ENCODE measurements around the gene ATP8A1.
A peak's percentile ranks its signal among the peaks of the same experiment; 100 is the strongest.

ATP8A1 gene

DNA sequence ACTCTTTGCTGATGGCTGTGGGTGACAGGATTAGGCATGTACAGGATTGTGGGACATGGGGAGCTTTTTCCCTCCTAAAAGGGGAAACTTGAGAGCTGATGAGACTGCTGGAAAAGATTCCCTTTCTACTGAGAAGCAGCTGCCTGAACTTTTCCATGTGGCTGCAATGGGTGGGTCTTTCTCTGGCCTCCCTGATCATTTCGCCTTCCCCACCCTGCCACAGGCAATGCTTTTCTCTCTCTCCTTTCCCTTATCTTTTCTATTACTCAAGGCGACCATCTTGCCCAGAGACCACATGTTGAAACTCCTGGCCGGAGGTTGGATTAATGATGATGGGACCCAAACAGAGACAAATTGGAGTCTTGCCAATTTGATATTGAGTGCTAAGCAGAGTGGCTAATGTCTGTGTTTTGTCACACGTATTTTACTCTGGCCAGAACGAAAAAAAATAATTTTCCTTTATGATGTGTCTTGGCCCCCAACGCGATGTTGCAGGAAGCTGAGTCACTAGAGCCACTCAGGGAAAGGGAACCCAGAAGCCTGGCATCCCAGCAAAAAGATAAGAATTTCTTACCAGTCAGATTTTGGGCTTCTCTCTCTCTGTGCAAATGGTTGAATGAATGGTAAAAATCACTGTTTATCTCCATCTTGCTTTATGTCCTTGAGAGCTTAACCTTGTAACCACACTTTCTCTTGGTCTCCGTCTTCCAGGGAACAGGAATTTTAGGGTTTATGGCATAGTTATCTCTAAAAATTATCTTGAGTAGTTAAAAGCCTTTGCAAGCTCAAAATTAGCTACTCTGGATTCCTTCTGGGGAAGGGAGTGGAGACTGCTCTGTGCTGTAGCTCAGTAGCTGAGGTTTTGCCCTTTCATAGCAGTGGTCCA, 19.4 kb upstream of the ATP8A1 start:
- no peak overlapping the region for H3K27ac ChIP-seq
- TF ChIP-seq POLR2AphosphoS5 (IDR thresholded peaks at IDR 0.05; ENCODE audit: borderline replicate concordance, low read depth, low read length) (no peak), EZH2 (IDR thresholded peaks at IDR 0.05) (no peak), FOXP2 (optimal IDR thresholded peaks at IDR 0.05; ENCODE audit: control extremely low read depth, extremely low read length, insufficient read depth) (no peak)
- no peak for DNase-seq (ENCODE audit: low read depth, low spot score)
- H3K9me3 ChIP-seq (ENCODE audit: low read depth, low read length), result no peaks in the 10 kb centered on the region
- H3K36me3 ChIP-seq (ENCODE audit: insufficient read depth, low read length), result no peaks in the 10 kb centered on the region
- H3K4me3 ChIP-seq, result no peak overlapping the region
- H3K9ac ChIP-seq (ENCODE audit: insufficient read length), result no peak overlapping the region

- H3K36me3 ChIP-seq (ENCODE audit: insufficient read depth, low read length), result no peaks in the 10 kb centered on the region
- H3K9ac ChIP-seq (ENCODE audit: insufficient read length), result no peak overlapping the region
- H3K27ac ChIP-seq, result no peak overlapping the region
- no peak for DNase-seq (ENCODE audit: low read depth, low spot score)
- H3K4me3 ChIP-seq, result no peak overlapping the region
- no peaks in the 10 kb centered on the region for H3K9me3 ChIP-seq (ENCODE audit: low read depth, low read length)
- no peak for TF ChIP-seq FOXP2 (optimal IDR thresholded peaks at IDR 0.05; ENCODE audit: control extremely low read depth, extremely low read length, insufficient read depth)
- TF ChIP-seq POLR2AphosphoS5 (IDR thresholded peaks at IDR 0.05; ENCODE audit: borderline replicate concordance, low read depth, low read length), result no peak
- no peak for TF ChIP-seq EZH2 (IDR thresholded peaks at IDR 0.05)
Observed at GRCh38 chr4:42673082-42673425, 16.1 kb upstream of the ATP8A1 start.

- Histone ChIP-seq H3K27ac (no peak overlapping the region), H3K36me3 (ENCODE audit: insufficient read depth, low read length) (no peaks in the 10 kb centered on the region), H3K9me3 (ENCODE audit: low read depth, low read length) (no peaks in the 10 kb centered on the region), H3K4me3 (no peak overlapping the region), H3K9ac (ENCODE audit: insufficient read length) (no peak overlapping the region)
- DNase-seq (ENCODE audit: low read depth, low spot score), result no peak
- TF ChIP-seq FOXP2 (optimal IDR thresholded peaks at IDR 0.05; ENCODE audit: control extremely low read depth, extremely low read length, insufficient read depth) (no peak), POLR2AphosphoS5 (IDR thresholded peaks at IDR 0.05; ENCODE audit: borderline replicate concordance, low read depth, low read length) (no peak), EZH2 (IDR thresholded peaks at IDR 0.05) (no peak)
Observed at GRCh38 chr4:42672359-42673081, 15.6 kb upstream of the ATP8A1 start.

GRCh38 chr4:42671431-42672194, 14.7 kb upstream of the ATP8A1 start:
- no peak for DNase-seq (ENCODE audit: low read depth, low spot score)
- Histone ChIP-seq H3K27ac (no peak overlapping the region), H3K9ac (ENCODE audit: insufficient read length) (no peak overlapping the region)

DNA sequence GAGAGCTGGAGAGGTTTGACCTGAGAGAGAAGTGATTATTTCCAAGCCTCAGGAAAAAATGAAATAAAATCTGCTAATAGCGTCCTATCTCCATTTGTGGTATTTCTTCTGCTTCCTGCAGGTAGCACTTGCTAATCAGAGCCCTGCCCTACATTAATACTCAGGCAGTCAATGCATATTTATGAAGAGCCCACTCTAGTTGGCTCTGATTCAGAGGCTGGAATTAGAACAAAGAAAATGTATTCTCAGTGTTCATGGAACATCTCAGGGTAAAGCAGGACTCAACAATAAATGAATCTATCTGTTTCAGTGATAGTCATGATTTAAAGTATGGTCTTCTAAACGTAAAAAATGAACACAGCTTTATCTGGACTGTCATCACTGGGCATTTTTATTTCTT, 1.4 kb upstream of the ATP8A1 start:
- H3K9me3 ChIP-seq (ENCODE audit: low read depth, low read length), result no peaks in the 10 kb centered on the region
- DNase-seq (ENCODE audit: low read depth, low spot score), result no peak
- H3K4me3 ChIP-seq, result peak overlapping the region; percentile 88
- no peaks in the 10 kb centered on the region for H3K36me3 ChIP-seq (ENCODE audit: insufficient read depth, low read length)
- TF ChIP-seq POLR2AphosphoS5 (IDR thresholded peaks at IDR 0.05; ENCODE audit: borderline replicate concordance, low read depth, low read length) (no peak; the same call in 1 of the 2 replicates), FOXP2 (optimal IDR thresholded peaks at IDR 0.05; ENCODE audit: control extremely low read depth, extremely low read length, insufficient read depth) (no peak), EZH2 (IDR thresholded peaks at IDR 0.05) (no peak)
- H3K27ac ChIP-seq, result no peak overlapping the region
- H3K9ac ChIP-seq (ENCODE audit: insufficient read length), result peak overlapping the region; percentile 96

More at GRCh38 chr4:42671431-42672194, 14.7 kb upstream of the ATP8A1 start:
- Histone ChIP-seq H3K9me3 (ENCODE audit: low read depth, low read length) (no peaks in the 10 kb centered on the region), H3K4me3 (no peak overlapping the region), H3K36me3 (ENCODE audit: insufficient read depth, low read length) (no peaks in the 10 kb centered on the region)
- TF ChIP-seq POLR2AphosphoS5 (IDR thresholded peaks at IDR 0.05; ENCODE audit: borderline replicate concordance, low read depth, low read length), result no peak
- TF ChIP-seq EZH2 (IDR thresholded peaks at IDR 0.05), result no peak
- no peak for TF ChIP-seq FOXP2 (optimal IDR thresholded peaks at IDR 0.05; ENCODE audit: control extremely low read depth, extremely low read length, insufficient read depth)

DNA sequence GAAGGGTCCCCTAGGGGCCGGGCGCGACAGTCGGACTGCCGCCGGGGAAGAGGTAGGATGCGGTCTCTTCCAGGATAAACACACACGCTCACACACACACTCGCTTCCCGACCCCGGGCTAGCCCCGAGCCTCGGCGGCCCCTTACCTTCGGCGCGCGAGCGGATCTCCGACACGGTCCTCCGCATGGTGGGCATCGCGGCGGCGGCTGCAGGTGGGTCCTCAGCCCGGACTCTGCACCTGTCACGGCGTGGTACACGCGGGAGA, 294 bp downstream of the ATP8A1 start:
- no peak for TF ChIP-seq POLR2AphosphoS5 (IDR thresholded peaks at IDR 0.05; ENCODE audit: borderline replicate concordance, low read depth, low read length)
- no peak for TF ChIP-seq EZH2 (IDR thresholded peaks at IDR 0.05)
- TF ChIP-seq FOXP2 (optimal IDR thresholded peaks at IDR 0.05; ENCODE audit: control extremely low read depth, extremely low read length, insufficient read depth), result no peak
- no peak overlapping the region for H3K27ac ChIP-seq
- no peak for DNase-seq (ENCODE audit: low read depth, low spot score)
- H3K9ac ChIP-seq (ENCODE audit: insufficient read length), result no peak overlapping the region
- H3K9me3 ChIP-seq (ENCODE audit: low read depth, low read length), result no peaks in the 10 kb centered on the region
- no peaks in the 10 kb centered on the region for H3K36me3 ChIP-seq (ENCODE audit: insufficient read depth, low read length)
- peak overlapping the region; percentile 88 for H3K4me3 ChIP-seq

DNA sequence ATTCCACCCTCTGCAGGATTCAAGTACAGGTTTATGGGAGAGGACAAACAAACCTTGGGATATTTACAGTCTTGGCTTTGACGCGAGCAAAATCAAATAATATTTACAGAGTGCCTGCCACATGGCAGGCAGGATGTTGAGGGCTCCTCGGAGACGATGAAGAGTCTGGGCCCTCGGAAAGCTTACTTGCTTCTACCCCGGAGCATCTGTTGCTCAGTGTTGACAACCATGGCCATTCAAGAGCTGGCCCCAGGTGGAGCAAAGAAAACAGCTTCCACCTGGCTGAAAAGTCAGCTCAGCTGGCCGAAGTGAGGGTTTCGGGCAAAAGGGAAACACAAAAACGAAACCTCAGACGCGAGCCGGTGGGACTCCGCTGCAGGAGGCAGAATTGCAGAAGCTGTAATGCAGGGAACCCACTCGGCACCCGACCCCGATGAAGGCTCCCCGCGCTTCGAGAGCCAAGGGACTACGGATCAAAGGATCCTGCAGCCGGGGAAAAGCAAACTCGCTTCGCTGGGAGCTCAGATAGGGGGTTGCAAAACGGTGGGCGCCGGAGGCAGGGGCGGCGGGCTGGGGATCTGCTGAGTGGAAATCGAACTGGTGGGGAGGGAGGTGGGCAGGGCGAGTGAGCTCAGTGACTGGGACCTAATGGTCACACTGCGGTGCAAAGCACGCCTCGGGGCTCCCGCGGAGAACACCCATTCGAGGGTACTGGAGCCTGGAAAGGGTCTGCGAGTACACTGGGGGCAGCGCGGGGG, 805 bp downstream of the ATP8A1 start:
- H3K9me3 ChIP-seq (ENCODE audit: low read depth, low read length), result no peaks in the 10 kb centered on the region
- TF ChIP-seq FOXP2 (optimal IDR thresholded peaks at IDR 0.05; ENCODE audit: control extremely low read depth, extremely low read length, insufficient read depth), result no peak
- TF ChIP-seq POLR2AphosphoS5 (IDR thresholded peaks at IDR 0.05; ENCODE audit: borderline replicate concordance, low read depth, low read length), result no peak
- TF ChIP-seq EZH2 (IDR thresholded peaks at IDR 0.05), result no peak
- peak overlapping the region; percentile 88 for H3K4me3 ChIP-seq
- H3K36me3 ChIP-seq (ENCODE audit: insufficient read depth, low read length), result no peaks in the 10 kb centered on the region
- no peak overlapping the region for H3K9ac ChIP-seq (ENCODE audit: insufficient read length)
- DNase-seq (ENCODE audit: low read depth, low spot score), result no peak
- no peak overlapping the region for H3K27ac ChIP-seq
